ENCODE measurements around the gene MYO9B. TPM values are rescaled to one million over a fixed set of nuclear protein-coding genes. Genes with fewer than 3 reads are reported as not detected.

MYO9B gene
- total and polyA plus RNA-seq, 2 of the 13 experiments (the other 11 are each of a cell fraction or from before 2014, with no cell fraction given) = 18.0 to 18.3 TPM

- no peak; the same call in 1 of the 2 replicates for TF ChIP-seq ZNF460 (CRISPR knock-in tag; IDR thresholded peaks at IDR 0.05; ENCODE audit: borderline replicate concordance)
- TF ChIP-seq NR2F1 (CRISPR knock-in tag; IDR thresholded peaks at IDR 0.05) = no peak
- TF ChIP-seq NRL (CRISPR knock-in tag; IDR thresholded peaks at IDR 0.05; ENCODE audit: borderline replicate concordance) = no peak
- peak; percentile 3; the same call in 1 of the 2 replicates for TF ChIP-seq MAFF (IDR thresholded peaks at IDR 0.05; ENCODE audit: low read depth, low read length)
- no peak for TF ChIP-seq NFE2L2 (IDR thresholded peaks at IDR 0.05; ENCODE audit: low read length)
- TF ChIP-seq, protein P1, sequence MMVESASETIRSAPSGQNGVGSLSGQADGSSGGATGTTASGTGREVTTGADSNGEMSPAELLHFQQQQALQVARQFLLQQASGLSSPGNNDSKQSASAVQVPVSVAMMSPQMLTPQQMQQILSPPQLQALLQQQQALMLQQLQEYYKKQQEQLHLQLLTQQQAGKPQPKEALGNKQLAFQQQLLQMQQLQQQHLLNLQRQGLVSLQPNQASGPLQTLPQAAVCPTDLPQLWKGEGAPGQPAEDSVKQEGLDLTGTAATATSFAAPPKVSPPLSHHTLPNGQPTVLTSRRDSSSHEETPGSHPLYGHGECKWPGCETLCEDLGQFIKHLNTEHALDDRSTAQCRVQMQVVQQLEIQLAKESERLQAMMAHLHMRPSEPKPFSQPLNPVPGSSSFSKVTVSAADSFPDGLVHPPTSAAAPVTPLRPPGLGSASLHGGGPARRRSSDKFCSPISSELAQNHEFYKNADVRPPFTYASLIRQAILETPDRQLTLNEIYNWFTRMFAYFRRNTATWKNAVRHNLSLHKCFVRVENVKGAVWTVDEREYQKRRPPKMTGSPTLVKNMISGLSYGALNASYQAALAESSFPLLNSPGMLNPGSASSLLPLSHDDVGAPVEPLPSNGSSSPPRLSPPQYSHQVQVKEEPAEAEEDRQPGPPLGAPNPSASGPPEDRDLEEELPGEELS (CRISPR knock-in tag; IDR thresholded peaks at IDR 0.05) = peak; percentile 70
- TF ChIP-seq BHLHE40 (IDR thresholded peaks at IDR 0.05; ENCODE audit: low read length) = peak; percentile 99
- 0 out of 2 replicates have a peak, but pooled peaks have one; percentile 68 for TF ChIP-seq E2F2 (CRISPR knock-in tag; IDR thresholded peaks at IDR 0.05; ENCODE audit: borderline replicate concordance)
- 0 out of 2 replicates have a peak, but pooled peaks have one; percentile 59 for TF ChIP-seq HNRNPL (IDR thresholded peaks at IDR 0.05; ENCODE audit: low read depth, low read length)
- TF ChIP-seq KAT7 (CRISPR knock-in tag; IDR thresholded peaks at IDR 0.05; ENCODE audit: borderline replicate concordance) = peak; percentile 60; the same call in 1 of the 2 replicates
- TF ChIP-seq CREM (IDR thresholded peaks at IDR 0.05) = peak; percentile 70
- TF ChIP-seq CREM (CRISPR knock-in tag; IDR thresholded peaks at IDR 0.05) = no peak
- TF ChIP-seq FIP1L1 (IDR thresholded peaks at IDR 0.05; ENCODE audit: borderline replicate concordance, insufficient read depth, low read depth, low read length) = 0 out of 2 replicates have a peak, but pooled peaks have one; percentile 44
- no peak for TF ChIP-seq ZNF232 (CRISPR knock-in tag; IDR thresholded peaks at IDR 0.05; ENCODE audit: borderline replicate concordance)
- TF ChIP-seq, protein P2, sequence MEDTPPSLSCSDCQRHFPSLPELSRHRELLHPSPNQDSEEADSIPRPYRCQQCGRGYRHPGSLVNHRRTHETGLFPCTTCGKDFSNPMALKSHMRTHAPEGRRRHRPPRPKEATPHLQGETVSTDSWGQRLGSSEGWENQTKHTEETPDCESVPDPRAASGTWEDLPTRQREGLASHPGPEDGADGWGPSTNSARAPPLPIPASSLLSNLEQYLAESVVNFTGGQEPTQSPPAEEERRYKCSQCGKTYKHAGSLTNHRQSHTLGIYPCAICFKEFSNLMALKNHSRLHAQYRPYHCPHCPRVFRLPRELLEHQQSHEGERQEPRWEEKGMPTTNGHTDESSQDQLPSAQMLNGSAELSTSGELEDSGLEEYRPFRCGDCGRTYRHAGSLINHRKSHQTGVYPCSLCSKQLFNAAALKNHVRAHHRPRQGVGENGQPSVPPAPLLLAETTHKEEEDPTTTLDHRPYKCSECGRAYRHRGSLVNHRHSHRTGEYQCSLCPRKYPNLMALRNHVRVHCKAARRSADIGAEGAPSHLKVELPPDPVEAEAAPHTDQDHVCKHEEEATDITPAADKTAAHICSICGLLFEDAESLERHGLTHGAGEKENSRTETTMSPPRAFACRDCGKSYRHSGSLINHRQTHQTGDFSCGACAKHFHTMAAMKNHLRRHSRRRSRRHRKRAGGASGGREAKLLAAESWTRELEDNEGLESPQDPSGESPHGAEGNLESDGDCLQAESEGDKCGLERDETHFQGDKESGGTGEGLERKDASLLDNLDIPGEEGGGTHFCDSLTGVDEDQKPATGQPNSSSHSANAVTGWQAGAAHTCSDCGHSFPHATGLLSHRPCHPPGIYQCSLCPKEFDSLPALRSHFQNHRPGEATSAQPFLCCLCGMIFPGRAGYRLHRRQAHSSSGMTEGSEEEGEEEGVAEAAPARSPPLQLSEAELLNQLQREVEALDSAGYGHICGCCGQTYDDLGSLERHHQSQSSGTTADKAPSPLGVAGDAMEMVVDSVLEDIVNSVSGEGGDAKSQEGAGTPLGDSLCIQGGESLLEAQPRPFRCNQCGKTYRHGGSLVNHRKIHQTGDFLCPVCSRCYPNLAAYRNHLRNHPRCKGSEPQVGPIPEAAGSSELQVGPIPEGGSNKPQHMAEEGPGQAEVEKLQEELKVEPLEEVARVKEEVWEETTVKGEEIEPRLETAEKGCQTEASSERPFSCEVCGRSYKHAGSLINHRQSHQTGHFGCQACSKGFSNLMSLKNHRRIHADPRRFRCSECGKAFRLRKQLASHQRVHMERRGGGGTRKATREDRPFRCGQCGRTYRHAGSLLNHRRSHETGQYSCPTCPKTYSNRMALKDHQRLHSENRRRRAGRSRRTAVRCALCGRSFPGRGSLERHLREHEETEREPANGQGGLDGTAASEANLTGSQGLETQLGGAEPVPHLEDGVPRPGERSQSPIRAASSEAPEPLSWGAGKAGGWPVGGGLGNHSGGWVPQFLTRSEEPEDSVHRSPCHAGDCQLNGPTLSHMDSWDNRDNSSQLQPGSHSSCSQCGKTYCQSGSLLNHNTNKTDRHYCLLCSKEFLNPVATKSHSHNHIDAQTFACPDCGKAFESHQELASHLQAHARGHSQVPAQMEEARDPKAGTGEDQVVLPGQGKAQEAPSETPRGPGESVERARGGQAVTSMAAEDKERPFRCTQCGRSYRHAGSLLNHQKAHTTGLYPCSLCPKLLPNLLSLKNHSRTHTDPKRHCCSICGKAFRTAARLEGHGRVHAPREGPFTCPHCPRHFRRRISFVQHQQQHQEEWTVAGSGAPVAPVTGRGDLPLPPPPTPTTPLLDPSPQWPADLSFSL (CRISPR knock-in tag; IDR thresholded peaks at IDR 0.05) = no peak
- no peak for TF ChIP-seq PLSCR1 (CRISPR knock-in tag; IDR thresholded peaks at IDR 0.05; ENCODE audit: borderline replicate concordance)
- TF ChIP-seq HOXA7 (CRISPR knock-in tag; IDR thresholded peaks at IDR 0.05) = no peak
- TF ChIP-seq SALL2 (CRISPR knock-in tag; IDR thresholded peaks at IDR 0.05) = peak; percentile 50; the same call in 1 of the 2 replicates
Measured at GRCh38 chr19:17075035-17075863, at the start of gene MYO9B, which contains the start of gene HAUS8 (continued).
